NCI-H526 treated with DMSO at 0.1 percent for 48 hours (cell line): ENCODE results near the gene PARVG.
A peak's percentile ranks its signal among the peaks of the same experiment; 100 is the strongest.

Experiments used
- DNase-seq: peaks from one replicate; lab custom pipeline; 2025; lab: John Stamatoyannopoulos, UW

PARVG gene

GRCh38 chr22:44195189-44195871, 14.6 kb downstream of the PARVG start:
- DNase-seq, result no peak

- DNase-seq, result no peak
Observed at GRCh38 chr22:44196241-44196640, 15.5 kb downstream of the PARVG start.

GRCh38 chr22:44196731-44197131, 16.0 kb downstream of the PARVG start:
- no peak for DNase-seq

- no peak for DNase-seq
Observed at GRCh38 chr22:44197271-44197670, 16.5 kb downstream of the PARVG start.

GRCh38 chr22:44199164-44199563, 18.4 kb downstream of the PARVG start:
- DNase-seq, result no peak

GRCh38 chr22:44199866-44200265, 19.1 kb downstream of the PARVG start:
- DNase-seq, result no peak

GRCh38 chr22:44200451-44200850, 19.7 kb downstream of the PARVG start:
- no peak for DNase-seq

GRCh38 chr22:44200855-44201550, 20.3 kb downstream of the PARVG start:
- no peak for DNase-seq

GRCh38 chr22:44201665-44202064, 20.9 kb downstream of the PARVG start:
- DNase-seq, result no peak

GRCh38 chr22:44202261-44202789, 21.6 kb downstream of the PARVG start:
- no peak for DNase-seq

GRCh38 chr22:44203203-44203602, 22.5 kb downstream of the PARVG start:
- DNase-seq, result no peak

- peak; percentile 25 for DNase-seq
Observed at GRCh38 chr22:44204739-44205515, 24.2 kb downstream of the PARVG start.

GRCh38 chr22:44205516-44206329, 25.0 kb downstream of the PARVG start:
- no peak for DNase-seq

- no peak for DNase-seq
Observed at GRCh38 chr22:44206330-44206645, 25.6 kb downstream of the PARVG start.

- DNase-seq, result no peak
Observed at GRCh38 chr22:44206696-44207095, 26.0 kb downstream of the PARVG start.

- DNase-seq, result no peak
Observed at GRCh38 chr22:44207173-44207980, 26.7 kb downstream of the PARVG start.

- no peak for DNase-seq
Observed at GRCh38 chr22:44207981-44208317, 27.2 kb downstream of the PARVG start.

GRCh38 chr22:44209343-44209742, 28.6 kb downstream of the PARVG start:
- no peak for DNase-seq

- DNase-seq, result no peak
Observed at GRCh38 chr22:44210722-44211121, 30.0 kb downstream of the PARVG start.

GRCh38 chr22:44211256-44211945, 30.7 kb downstream of the PARVG start:
- no peak for DNase-seq
